ENCODE data around the gene SERPINB7.
"Not testable (repeated sequence)": the region's sequence is repeated elsewhere in the genome, so short reads cannot be mapped to it uniquely, and the experiment has no call there.

SERPINB7 gene

GRCh38 chr18:63775166-63775730 is at the start of gene SERPINB7:
TSS of gene SERPINB7 (plus strand) at chr18:63775418. CDS start at chr18:63782373, 6,955 bp downstream.
- TF ChIP-seq POLR2A (IDR thresholded peaks at IDR 0.05; ENCODE audit: low read length) = no peak
- no peak for TF ChIP-seq GATA1 (IDR thresholded peaks at IDR 0.05; ENCODE audit: low read depth, low read length)
- no peak for DNase-seq

GRCh38 chr18:63725682-63726480 is 49.3 kb upstream of the SERPINB7 start:
- no peak for DNase-seq
- TF ChIP-seq GATA1 (IDR thresholded peaks at IDR 0.05; ENCODE audit: low read depth, low read length) (no peak), POLR2A (IDR thresholded peaks at IDR 0.05; ENCODE audit: low read length) (no peak)

- DNase-seq = no peak
- TF ChIP-seq GATA1 (IDR thresholded peaks at IDR 0.05; ENCODE audit: low read depth, low read length) (no peak), POLR2A (IDR thresholded peaks at IDR 0.05; ENCODE audit: low read length) (no peak)
Observed at GRCh38 chr18:63730773-63731172, 44.4 kb upstream of the SERPINB7 start.

- TF ChIP-seq POLR2A (IDR thresholded peaks at IDR 0.05; ENCODE audit: low read length) = no peak
- no peak for TF ChIP-seq GATA1 (IDR thresholded peaks at IDR 0.05; ENCODE audit: low read depth, low read length)
- DNase-seq = no peak
Observed at GRCh38 chr18:63731215-63731614, 44.0 kb upstream of the SERPINB7 start.

- TF ChIP-seq POLR2A (IDR thresholded peaks at IDR 0.05; ENCODE audit: low read length) = no peak
- TF ChIP-seq GATA1 (IDR thresholded peaks at IDR 0.05; ENCODE audit: low read depth, low read length) = no peak
- DNase-seq = no peak
Observed at GRCh38 chr18:63736876-63737275, 38.3 kb upstream of the SERPINB7 start.

- DNase-seq = peak in 1 of 2 experiments; percentile 7
- TF ChIP-seq POLR2A (IDR thresholded peaks at IDR 0.05; ENCODE audit: low read length) = no peak
- no peak for TF ChIP-seq GATA1 (IDR thresholded peaks at IDR 0.05; ENCODE audit: low read depth, low read length)
Observed at GRCh38 chr18:63741769-63742168, 33.4 kb upstream of the SERPINB7 start.

- TF ChIP-seq GATA1 (IDR thresholded peaks at IDR 0.05; ENCODE audit: low read depth, low read length) (no peak), POLR2A (IDR thresholded peaks at IDR 0.05; ENCODE audit: low read length) (no peak)
- DNase-seq = no peak
Observed at GRCh38 chr18:63747006-63747405, 28.2 kb upstream of the SERPINB7 start.

- DNase-seq = no peak
- TF ChIP-seq POLR2A (IDR thresholded peaks at IDR 0.05; ENCODE audit: low read length) = no peak
- TF ChIP-seq GATA1 (IDR thresholded peaks at IDR 0.05; ENCODE audit: low read depth, low read length) = no peak
Observed at GRCh38 chr18:63749489-63749888, 25.7 kb upstream of the SERPINB7 start.

GRCh38 chr18:63752636-63753035 is 22.6 kb upstream of the SERPINB7 start:
- TF ChIP-seq GATA1 (IDR thresholded peaks at IDR 0.05; ENCODE audit: low read depth, low read length) = no peak
- no peak for TF ChIP-seq POLR2A (IDR thresholded peaks at IDR 0.05; ENCODE audit: low read length)
- no peak for DNase-seq

GRCh38 chr18:63753676-63754075 is 21.5 kb upstream of the SERPINB7 start:
- no peak for DNase-seq
- no peak for TF ChIP-seq POLR2A (IDR thresholded peaks at IDR 0.05; ENCODE audit: low read length)
- TF ChIP-seq GATA1 (IDR thresholded peaks at IDR 0.05; ENCODE audit: low read depth, low read length) = no peak

- DNase-seq = no peak
- TF ChIP-seq GATA1 (IDR thresholded peaks at IDR 0.05; ENCODE audit: low read depth, low read length) (no peak), POLR2A (IDR thresholded peaks at IDR 0.05; ENCODE audit: low read length) (no peak)
Observed at GRCh38 chr18:63757541-63757940, 17.7 kb upstream of the SERPINB7 start.

GRCh38 chr18:63758615-63759240 is 16.5 kb upstream of the SERPINB7 start:
- no peak for TF ChIP-seq GATA1 (IDR thresholded peaks at IDR 0.05; ENCODE audit: low read depth, low read length)
- no peak for TF ChIP-seq POLR2A (IDR thresholded peaks at IDR 0.05; ENCODE audit: low read length)
- DNase-seq = no peak

- DNase-seq = not testable (repeated sequence)
Observed at GRCh38 chr18:63759786-63760185, 15.4 kb upstream of the SERPINB7 start.

- TF ChIP-seq GATA1 (IDR thresholded peaks at IDR 0.05; ENCODE audit: low read depth, low read length) = no peak
- no peak for TF ChIP-seq POLR2A (IDR thresholded peaks at IDR 0.05; ENCODE audit: low read length)
- no peak for DNase-seq
Observed at GRCh38 chr18:63762518-63762917, 12.7 kb upstream of the SERPINB7 start.
